PFSK-1 (cell line): ENCODE data around the gene MAP3K4.

ENCODE experiments used
- POLR2AphosphoS5 ChIP-seq: IDR thresholded peaks from 2 replicates; pipeline ENCODE4 v1.6.1; 2012; ENCODE audit warnings: low read depth, mild to moderate bottlenecking, control low read depth, low read length, moderate library complexity
- REST ChIP-seq, 2 experiments: IDR thresholded peaks; 2 replicates each; pipeline versions ENCODE4 v1.6.1 to v1.8.0; 2011 to 2012; ENCODE audit warnings: low read depth in 2 of 2, low read length in 2 of 2, control low read depth in 1 of 2, inconsistent platforms in 1 of 2, mild to moderate bottlenecking in 1 of 2, moderate library complexity in 1 of 2; ENCODE audit not compliant: insufficient read depth in 1 of 2
- TAF1 ChIP-seq: IDR thresholded peaks from 2 replicates; pipeline ENCODE4 v1.6.1; 2012; ENCODE audit warnings: low read length, control low read depth, borderline replicate concordance; ENCODE audit not compliant: insufficient read depth

DNA sequence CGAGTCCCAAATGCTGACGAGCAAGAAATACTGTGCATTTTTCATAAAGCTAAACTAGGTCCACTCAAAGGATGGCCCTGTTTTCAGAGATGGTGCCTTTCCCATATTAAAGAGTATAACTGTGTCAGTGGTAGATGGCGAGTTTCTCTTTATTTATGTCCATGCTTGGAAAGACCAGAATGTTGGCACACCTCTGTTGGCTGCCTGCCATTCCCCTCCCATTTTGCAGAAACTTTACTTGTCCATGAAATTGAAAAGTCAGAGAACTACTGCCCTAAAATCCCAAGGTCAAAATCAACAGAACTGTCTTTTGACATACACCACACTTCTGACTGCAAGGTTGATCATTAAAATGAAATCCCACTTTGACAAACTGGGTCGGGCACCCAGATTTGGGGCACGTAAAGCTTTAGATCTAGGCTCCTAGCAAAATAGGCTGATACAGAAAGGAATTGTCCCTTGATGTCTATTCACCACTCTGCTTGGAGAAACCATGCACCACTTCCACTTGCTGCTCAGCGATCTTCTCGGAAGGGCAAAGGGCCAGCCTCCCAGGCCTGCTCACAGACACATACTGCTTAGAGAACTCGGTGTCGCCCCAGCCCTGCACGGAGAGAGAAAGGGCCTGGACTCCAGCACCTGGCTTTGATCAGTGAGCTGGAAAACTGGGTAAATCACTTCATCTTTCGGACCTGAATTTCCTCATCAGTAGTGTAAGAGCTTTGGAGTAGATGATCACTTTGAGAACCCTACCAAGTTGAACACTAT lies 152.3 kb downstream of the MAP3K4 start:
- TF ChIP-seq POLR2AphosphoS5, result no peak
- TF ChIP-seq TAF1, result no peak
- TF ChIP-seq REST (IDR thresholded peaks at IDR 0.05; ENCODE audit: insufficient read depth in 1 of 2, low read depth in 2 of 2, low read length in 2 of 2), result no peak
